EH (cell line): Measurements from ENCODE around the gene SFMBT2.

ENCODE experiments used
- DNase-seq: peaks from one replicate; pipeline ENCODE4 v3.0.0-alpha.2; 2015; ENCODE audit warnings: low read depth

Gene SFMBT2

DNA sequence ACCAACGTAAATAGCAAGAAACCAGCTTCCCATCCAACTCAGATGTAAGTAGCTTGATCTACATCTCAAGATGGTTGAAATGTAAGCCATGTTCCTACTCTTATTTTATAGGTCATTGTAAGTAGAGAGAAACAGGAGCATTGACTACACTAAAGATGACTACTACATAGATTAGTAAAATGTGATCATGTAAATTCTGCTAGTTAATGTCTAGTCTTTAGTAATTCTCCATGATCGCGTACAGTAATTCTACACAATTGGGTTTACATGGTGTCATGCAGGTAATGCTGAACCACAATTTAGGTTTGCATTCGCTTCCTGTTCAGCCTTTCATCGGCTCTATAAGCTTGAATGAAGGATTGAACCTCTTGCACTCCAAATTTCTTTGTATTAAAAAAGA lies 14.9 kb upstream of the SFMBT2 start:
- no peak for DNase-seq

DNA sequence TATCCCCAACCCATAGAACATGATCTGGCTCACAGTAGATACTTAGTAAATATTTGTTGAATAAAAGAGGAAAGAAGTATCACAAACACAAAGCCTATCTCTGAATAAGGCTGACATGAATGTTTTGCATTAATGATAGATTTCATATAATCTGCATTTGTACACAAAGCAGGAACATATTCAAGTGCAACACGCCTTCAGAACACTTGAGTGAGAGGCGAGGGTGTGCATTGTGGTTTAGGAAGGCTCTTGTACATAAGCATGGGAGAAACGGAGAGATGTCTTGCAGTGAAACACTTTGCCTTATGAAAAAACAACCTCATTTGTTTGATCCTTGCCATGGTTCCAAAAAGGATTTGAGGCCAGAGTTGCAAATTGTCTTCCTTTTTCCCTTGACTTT lies 14.1 kb upstream of the SFMBT2 start:
- no peak for DNase-seq

GRCh38 chr10:7424315-7424714 lies 13.5 kb upstream of the SFMBT2 start:
- DNase-seq = no peak

GRCh38 chr10:7423521-7423920 lies 12.7 kb upstream of the SFMBT2 start:
- no peak for DNase-seq

- DNase-seq = no peak
Observed at GRCh38 chr10:7421526-7421925, 10.7 kb upstream of the SFMBT2 start.

DNA sequence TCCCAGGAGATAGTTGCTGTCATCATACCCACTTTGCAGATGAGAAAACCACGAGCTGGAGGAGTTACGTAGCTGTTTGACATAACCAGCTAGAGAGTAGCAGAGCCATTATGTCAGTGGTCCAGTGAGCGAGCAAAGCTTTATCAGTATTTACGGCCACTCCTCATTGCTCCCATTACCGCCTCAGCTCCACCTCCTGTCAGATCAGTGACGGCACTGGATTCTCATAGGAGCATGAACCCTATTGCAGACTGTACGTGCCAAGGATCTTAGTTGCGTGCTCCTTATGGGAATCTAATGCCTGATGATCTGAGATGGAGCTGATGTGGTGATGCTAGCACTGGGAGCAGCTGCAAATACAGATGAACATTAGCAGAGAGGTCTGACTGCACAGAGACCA lies 9.2 kb upstream of the SFMBT2 start:
- no peak for DNase-seq

DNA sequence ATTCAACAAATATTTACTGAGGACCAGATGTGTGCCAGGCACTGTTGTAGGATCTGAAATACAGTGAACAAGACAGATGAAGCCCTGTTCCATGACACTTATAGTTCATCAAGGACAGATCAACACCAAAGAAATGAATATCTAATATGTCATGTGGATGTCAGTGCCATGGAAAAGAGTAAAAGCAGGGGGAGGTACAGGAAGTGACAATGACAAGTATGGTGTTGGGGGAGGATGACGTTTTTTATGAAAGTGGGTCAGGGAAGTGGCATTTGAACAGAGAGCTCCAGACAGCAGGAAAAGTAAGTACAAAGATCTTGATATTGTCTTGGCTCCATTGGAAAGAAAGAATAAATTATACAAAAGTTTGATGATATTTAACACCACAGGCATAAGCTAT lies 7.0 kb upstream of the SFMBT2 start:
- no peak for DNase-seq

- peak; percentile 44 for DNase-seq
Observed at GRCh38 chr10:7417103-7417623, 6.3 kb upstream of the SFMBT2 start.

GRCh38 chr10:7414766-7415165 lies 3.9 kb upstream of the SFMBT2 start:
- DNase-seq = no peak

DNA sequence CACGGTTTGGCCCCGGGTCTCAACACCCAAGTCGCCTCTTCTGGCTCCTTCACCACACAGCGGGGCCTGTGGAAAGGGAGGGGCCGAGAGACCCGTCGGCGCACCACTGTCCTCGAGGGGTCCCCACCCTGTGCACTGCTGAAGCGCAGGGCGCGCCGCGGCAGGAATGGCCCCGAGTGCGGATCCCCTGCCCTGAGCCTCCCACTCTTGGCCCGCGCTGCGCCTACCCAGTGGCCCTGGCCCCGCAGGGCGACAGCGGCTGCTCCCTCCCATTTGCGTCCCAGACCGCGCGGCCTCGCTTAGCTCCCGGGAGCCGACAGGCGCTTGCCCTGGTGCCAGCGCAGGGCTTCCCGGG lies 2.1 kb upstream of the SFMBT2 start:
- no peak for DNase-seq

- DNase-seq = no peak
Observed at GRCh38 chr10:7412237-7412927, 1.5 kb upstream of the SFMBT2 start.

GRCh38 chr10:7411671-7412128 lies 866 bp upstream of the SFMBT2 start:
- no peak for DNase-seq

DNA sequence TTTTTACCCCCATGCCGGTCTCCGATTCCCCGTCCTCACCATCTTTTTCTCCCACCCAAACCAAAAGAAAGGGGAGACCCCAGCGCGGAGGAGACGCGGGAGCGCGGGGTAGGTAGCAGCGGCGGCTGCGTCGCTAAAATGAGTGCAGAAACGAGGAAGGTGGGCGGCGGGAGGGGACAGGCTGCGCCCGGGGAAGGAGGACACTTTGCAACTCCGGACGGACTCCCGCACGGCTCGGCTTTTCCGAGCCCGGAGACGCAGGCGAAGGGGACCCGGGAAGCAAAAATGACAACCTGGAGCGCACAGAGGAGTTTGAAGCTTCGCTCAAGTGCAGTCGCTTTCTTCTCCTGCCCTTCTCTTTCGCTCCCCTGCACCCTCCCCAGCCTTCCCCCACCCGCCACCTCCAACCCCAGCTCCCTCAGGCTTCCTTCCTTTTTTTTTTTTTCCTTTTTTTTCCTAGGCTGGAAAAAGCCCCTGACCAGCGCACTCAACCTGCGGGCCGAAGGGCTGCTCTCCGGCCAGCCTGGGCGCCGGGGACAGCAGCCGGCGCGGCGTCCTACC lies 453 bp downstream of the SFMBT2 start:
- peak; percentile 5 for DNase-seq

DNA sequence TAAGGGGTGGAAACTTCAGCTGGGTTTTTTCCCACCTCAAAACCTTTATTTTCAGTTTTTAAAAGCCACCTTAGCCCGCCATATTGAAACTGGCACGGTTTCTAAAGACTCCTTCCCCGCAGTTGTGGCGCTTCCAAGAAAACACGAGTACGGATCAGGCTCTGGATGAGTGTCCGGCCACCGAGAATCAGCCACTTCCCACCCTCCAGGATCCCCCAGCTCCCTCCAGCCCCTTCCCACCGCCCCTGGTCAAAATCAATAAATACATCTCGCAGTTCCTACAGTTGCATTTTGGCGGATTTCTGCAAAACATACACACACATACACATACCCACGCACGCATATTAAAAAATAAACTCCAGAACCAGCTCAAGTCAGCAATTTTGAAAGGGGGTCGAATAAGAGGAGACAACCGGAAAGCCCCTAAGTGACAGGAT lies 1.1 kb downstream of the SFMBT2 start:
- DNase-seq = no peak

DNA sequence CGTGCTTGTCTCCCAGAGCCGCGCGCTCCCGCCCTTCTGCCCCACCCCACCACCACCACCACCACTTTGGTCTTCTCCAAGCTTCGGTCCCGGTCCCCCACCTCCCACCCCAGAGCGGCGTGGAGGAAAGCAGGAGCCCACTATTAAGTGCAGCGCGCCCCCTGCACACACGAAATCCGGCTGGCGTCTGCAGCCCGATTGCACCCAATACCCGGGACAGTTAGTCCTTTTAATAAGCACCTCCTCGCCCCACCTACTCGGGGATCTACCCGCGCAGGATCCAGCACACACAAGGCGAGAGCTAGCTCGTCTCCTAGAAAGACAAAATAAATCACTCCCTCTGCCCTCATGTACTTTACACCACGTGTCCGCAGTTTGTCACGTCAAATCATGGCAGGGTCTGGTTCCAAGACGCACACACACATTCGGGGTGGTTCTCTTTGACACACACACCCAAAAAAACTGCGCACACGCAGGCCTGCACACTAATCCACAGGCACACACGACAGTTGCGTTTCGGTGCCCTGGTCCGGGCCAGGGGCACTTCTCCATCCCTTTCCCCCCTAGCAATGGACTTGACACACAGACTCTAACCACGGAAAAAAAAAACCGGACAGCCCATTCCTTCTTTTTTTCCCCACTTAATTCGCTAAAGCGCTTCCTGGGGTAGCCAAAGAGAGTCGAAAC lies 1.6 kb downstream of the SFMBT2 start:
- no peak for DNase-seq

DNA sequence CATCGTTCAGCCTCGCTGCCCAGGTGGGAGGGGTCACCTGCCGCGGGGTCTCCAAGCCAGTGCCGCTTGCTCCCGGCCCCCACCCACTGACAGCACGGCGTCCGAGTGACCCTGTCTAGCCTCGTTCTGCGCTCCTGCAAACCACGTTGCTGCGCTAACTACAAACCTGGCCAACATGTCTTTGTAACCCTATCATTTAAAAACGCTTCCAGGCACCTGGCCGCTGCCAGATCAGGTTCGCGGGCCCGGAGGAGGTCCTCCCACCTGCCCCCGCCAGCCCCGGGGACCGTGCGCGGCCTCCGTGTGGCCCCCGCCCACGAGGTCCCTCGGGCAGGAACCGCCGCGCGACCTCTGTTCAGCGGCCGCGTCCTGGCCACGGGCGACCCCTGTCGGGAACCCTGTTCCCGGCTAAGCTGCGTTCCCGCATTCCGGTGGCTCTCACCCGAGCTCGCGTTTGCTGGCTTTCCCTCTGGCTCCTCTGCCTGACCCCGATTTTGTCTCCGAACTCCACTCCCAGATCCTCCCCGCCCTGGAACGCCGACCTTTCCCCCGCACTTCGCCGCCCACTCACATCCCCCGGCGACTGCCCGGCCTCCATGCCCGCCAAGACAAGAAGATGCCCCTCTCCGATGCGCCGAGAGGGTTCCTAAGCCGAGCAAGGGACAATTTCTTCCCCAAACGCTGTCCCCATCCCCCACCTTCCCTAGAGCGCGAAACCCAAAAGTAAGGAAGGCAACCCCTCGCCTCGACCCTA lies 2.4 kb downstream of the SFMBT2 start:
- no peak for DNase-seq

DNA sequence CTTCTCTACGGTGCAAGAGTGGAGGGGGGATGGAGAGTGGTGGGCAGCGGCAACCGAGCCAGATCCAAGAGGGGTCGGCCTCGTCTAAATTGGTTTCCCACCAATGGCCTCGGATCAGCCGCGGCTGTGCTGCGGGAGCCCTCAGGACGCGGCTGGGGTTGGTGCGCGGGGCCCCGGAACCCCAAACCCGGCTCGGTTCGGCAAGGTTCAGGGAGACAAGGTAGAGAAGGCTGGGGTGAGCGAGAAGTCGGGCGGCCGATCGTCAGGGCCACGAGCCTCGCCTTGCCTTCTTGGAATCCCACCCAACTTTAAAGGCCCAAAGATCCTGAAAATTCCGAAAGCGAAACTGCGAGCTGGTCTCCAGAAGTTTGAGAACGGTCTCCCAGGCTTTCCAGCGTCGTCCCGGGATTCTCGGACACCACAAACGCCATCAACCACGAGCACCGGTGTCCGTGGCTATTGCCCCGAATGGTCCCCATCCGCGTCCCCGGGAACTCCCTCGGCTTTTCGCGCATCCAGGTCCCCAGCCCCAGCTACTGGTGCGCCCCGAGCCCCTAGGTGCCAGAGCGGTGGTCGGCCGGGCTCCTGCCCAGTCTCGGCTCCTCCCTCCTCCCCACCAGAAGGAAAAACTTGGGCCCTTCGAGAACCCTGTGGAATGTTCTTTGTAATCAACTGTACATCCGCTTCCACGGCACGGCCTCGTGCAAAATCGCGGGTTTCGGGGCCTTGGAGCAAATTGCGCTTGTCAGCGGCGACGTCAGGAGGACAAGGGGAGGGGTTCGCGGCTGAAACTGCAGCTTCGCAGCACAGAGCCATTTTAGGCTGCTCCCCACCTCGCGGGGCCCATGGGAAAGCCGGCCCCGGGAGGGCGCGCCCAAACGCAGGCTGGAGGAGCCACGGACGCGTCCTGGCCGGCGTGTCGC lies 3.2 kb downstream of the SFMBT2 start:
- DNase-seq = no peak

GRCh38 chr10:7406712-7407333 lies 4.0 kb downstream of the SFMBT2 start:
- no peak for DNase-seq

DNA sequence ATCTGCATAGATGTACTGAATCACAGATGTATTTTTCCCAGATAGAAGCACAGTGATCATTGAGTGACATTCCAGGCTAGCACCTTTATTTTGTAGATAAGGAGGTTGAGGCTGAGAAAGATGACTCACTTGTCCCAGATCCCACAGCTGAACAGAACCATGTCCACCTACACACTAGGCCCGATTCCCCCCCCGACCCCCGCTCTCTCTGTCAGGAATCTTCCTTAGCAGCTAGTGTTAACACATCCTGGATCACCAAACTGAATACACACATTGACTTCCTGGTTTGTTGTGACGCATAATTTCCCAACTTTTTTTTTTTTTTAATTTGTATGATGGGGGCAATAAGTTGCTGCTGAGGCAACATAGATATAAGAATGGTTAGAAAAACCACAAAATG lies 5.2 kb downstream of the SFMBT2 start:
- DNase-seq = no peak

GRCh38 chr10:7403620-7404019 lies 7.2 kb downstream of the SFMBT2 start:
- DNase-seq = no peak

DNA sequence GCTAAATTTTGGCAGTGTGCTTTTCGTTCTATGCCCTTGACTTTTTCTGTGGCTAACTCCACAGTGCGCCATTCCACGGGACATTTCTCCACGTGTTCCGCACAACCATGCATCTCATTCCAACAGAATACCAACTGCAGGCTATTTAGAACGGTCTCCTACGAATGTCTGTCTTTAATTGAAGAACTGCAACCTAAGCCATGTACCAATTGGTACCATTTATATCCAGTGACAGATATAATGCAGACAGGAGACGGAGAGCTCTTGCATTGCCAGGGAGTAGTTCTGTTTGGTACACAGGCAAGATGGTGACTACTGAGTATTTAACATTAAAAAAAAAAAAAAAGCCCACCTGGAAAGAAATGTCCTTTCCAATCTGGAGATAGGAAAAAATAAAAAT lies 9.1 kb downstream of the SFMBT2 start:
- DNase-seq = no peak
